Measurements from ENCODE around the gene OSBPL5. TPM values are rescaled to one million over a fixed set of nuclear protein-coding genes. Genes with fewer than 3 reads are reported as not detected.
A peak's percentile ranks its signal among the peaks of the same experiment; 100 is the strongest.

OSBPL5 gene, protein sequence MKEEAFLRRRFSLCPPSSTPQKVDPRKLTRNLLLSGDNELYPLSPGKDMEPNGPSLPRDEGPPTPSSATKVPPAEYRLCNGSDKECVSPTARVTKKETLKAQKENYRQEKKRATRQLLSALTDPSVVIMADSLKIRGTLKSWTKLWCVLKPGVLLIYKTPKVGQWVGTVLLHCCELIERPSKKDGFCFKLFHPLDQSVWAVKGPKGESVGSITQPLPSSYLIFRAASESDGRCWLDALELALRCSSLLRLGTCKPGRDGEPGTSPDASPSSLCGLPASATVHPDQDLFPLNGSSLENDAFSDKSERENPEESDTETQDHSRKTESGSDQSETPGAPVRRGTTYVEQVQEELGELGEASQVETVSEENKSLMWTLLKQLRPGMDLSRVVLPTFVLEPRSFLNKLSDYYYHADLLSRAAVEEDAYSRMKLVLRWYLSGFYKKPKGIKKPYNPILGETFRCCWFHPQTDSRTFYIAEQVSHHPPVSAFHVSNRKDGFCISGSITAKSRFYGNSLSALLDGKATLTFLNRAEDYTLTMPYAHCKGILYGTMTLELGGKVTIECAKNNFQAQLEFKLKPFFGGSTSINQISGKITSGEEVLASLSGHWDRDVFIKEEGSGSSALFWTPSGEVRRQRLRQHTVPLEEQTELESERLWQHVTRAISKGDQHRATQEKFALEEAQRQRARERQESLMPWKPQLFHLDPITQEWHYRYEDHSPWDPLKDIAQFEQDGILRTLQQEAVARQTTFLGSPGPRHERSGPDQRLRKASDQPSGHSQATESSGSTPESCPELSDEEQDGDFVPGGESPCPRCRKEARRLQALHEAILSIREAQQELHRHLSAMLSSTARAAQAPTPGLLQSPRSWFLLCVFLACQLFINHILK
- total RNA-seq (2014; rRNA removed) (51.4 and 51.5 TPM in 2 replicates), Bru-seq, nascent RNA (percentile 58 among the genes with signal in this experiment), BruChase-seq, experiment 1, labeled RNA remaining after a 6-hour chase (percentile 56 among the genes with signal in this experiment), BruChase-seq, experiment 2, labeled RNA remaining after a 2-hour chase (percentile 62 among the genes with signal in this experiment)
- long read RNA-seq, transcript OSBPL5-201 (22 exons, 3,889 nt): major isoform, 5 of 137 reads
- long read RNA-seq, partial matches to known transcripts: 93 of 137 reads
- long read RNA-seq, other reads (novel, unspliced or antisense): 38 of 137 reads

DNA sequence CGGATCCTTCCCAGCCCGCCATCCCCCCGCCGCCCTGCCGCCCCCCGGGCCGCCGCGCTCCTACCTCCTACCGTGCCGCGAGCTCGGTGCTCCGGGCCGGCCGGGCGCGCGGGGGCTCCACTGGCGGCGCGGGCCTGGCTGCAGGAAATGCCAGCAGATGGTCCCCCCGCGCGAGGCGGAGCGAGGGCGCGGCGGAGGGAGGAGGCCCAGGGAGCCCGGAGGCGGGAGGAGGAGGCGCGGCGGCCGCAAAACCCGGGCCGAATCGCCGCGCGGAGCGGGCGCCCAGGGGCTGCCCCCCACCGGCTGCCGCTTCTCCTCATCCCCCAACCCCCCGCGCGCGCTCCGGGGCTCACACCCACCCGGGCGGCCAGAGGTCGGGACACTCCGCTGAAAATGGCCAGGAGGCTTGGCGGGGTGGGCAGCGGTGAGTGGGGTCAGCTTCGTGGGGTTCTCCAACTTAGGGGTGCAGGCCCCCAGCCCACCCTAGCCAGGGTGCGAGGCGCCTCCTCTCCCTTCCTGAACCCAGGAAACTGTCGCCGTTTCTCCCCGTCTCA lies at the start of gene OSBPL5:
TSS of gene OSBPL5 (minus strand) at position 159 of the 554 bp plus-strand sequence. CDS start 36,162 bp downstream, outside the sequence.
- H3K9ac ChIP-seq (ENCODE audit: low read length): peak within 1 kb of the TSS; percentile 53
- H3K4me3 ChIP-seq (ENCODE audit: low read length): peak within 1 kb of the TSS; percentile 77
- H2AFZ ChIP-seq (ENCODE audit: low read length): peak within 1 kb of the TSS; percentile 83
- TF ChIP-seq, protein P1, sequence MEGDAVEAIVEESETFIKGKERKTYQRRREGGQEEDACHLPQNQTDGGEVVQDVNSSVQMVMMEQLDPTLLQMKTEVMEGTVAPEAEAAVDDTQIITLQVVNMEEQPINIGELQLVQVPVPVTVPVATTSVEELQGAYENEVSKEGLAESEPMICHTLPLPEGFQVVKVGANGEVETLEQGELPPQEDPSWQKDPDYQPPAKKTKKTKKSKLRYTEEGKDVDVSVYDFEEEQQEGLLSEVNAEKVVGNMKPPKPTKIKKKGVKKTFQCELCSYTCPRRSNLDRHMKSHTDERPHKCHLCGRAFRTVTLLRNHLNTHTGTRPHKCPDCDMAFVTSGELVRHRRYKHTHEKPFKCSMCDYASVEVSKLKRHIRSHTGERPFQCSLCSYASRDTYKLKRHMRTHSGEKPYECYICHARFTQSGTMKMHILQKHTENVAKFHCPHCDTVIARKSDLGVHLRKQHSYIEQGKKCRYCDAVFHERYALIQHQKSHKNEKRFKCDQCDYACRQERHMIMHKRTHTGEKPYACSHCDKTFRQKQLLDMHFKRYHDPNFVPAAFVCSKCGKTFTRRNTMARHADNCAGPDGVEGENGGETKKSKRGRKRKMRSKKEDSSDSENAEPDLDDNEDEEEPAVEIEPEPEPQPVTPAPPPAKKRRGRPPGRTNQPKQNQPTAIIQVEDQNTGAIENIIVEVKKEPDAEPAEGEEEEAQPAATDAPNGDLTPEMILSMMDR (conservative IDR thresholded peaks at IDR 0.05; ENCODE audit: low read depth, low read length): no peak
- TF ChIP-seq EZH2 (IDR thresholded peaks at IDR 0.05; ENCODE audit: low read length, unreplicated experiment): no peak
- no peak for TF ChIP-seq EZH2phosphoT487 (IDR thresholded peaks at IDR 0.05; ENCODE audit: borderline replicate concordance, low read length)
- H3K36me3 ChIP-seq (ENCODE audit: low read depth, low read length): no peaks in the 10 kb centered on the region
- H3K27ac ChIP-seq (ENCODE audit: low read length): no peak within 1 kb of the TSS
- DNase-seq (peak; percentile 69), ATAC-seq (peak; percentile 65)
- H3K79me2 ChIP-seq (ENCODE audit: low read length): peaks cover 7% of the 10 kb centered on the region
- POLR2A ChIA-PET (ENCODE audit: unreplicated experiment): no interaction called here
- CTCF ChIA-PET: no interaction called here
- no TSS peak for BruUV-seq (replicated peaks)
- H3K27me3 ChIP-seq (ENCODE audit: low read length): no peaks in the 10 kb centered on the region
- no peaks in the 10 kb centered on the region for H3K9me2 ChIP-seq (replicated peaks; ENCODE audit: low read length)
- no peaks in the 10 kb centered on the region for H4K20me1 ChIP-seq (ENCODE audit: low read length)
- H3K9me3 ChIP-seq (ENCODE audit: low read length): no peaks in the 10 kb centered on the region
- peak within 1 kb of the TSS; percentile 96 for H3K4me2 ChIP-seq (ENCODE audit: low read length)
- intact Hi-C loops (cut with micrococcal nuclease): loop anchor here (2.0 to 10.0 kb wide), 2 partner anchors 68 to 210 kb away; partner anchors contain the start of gene ZNF195
- no peaks in the 10 kb centered on the region for H3F3A ChIP-seq (ENCODE audit: low read length, unreplicated experiment)
- H3K4me1 ChIP-seq (ENCODE audit: insufficient read depth, low read length): peaks cover 13% of the 10 kb centered on the region; the same call in 1 of the 2 replicates

DNA sequence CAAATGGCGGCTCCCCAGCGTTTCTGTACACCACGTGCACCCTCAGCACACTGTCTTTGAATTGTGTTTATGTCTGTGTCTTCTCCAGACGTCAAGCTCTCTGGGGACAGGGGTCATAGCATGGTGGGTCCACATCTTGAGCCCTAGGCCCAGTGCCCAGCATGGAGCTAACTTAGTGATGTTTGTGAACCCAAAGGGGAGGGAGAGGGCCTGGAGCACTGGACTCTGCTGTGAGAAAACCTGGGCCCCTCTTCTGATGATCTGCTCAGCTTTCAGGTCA lies 49.2 kb upstream of the OSBPL5 start:
- H2AFZ ChIP-seq (ENCODE audit: low read length): no peak overlapping the region
- no peak for ATAC-seq
- no peaks in the 10 kb centered on the region for H3F3A ChIP-seq (ENCODE audit: low read length, unreplicated experiment)
- no peak overlapping the region for H3K4me3 ChIP-seq (ENCODE audit: low read length)
- H4K20me1 ChIP-seq (ENCODE audit: low read length): no peaks in the 10 kb centered on the region
- intact Hi-C loops (cut with micrococcal nuclease): no loop called here
- H3K79me2 ChIP-seq (ENCODE audit: low read length): no peaks in the 10 kb centered on the region
- H3K9me2 ChIP-seq (replicated peaks; ENCODE audit: low read length): no peaks in the 10 kb centered on the region
- no peaks in the 10 kb centered on the region for H3K9me3 ChIP-seq (ENCODE audit: low read length)
- H3K36me3 ChIP-seq (ENCODE audit: low read depth, low read length): no peaks in the 10 kb centered on the region
- H3K27me3 ChIP-seq (ENCODE audit: low read length): peaks cover 18% of the 10 kb centered on the region
- ChIA-PET CTCF (no interaction called here), POLR2A (ENCODE audit: unreplicated experiment) (no interaction called here)
- H3K4me1 ChIP-seq (ENCODE audit: insufficient read depth, low read length): no peaks in the 10 kb centered on the region
- no peak for DNase-seq
- no peak for TF ChIP-seq EZH2phosphoT487 (IDR thresholded peaks at IDR 0.05; ENCODE audit: borderline replicate concordance, low read length)
- TF ChIP-seq, protein P1 (conservative IDR thresholded peaks at IDR 0.05; ENCODE audit: low read depth, low read length): no peak
- no peak for TF ChIP-seq EZH2 (IDR thresholded peaks at IDR 0.05; ENCODE audit: low read length, unreplicated experiment)
- no peak overlapping the region for H3K27ac ChIP-seq (ENCODE audit: low read length)
- BruUV-seq (replicated peaks): no TSS peak
- H3K9ac ChIP-seq (ENCODE audit: low read length): no peak overlapping the region
- no peak overlapping the region for H3K4me2 ChIP-seq (ENCODE audit: low read length)
